Adrenal gland (tissue), 12 donors: ENCODE results near the gene C15orf39. TPM values are rescaled to one million over a fixed set of nuclear protein-coding genes. Genes with fewer than 3 reads are reported as not detected.
"Not testable (repeated sequence)": the region's sequence is repeated elsewhere in the genome, so short reads cannot be mapped to it uniquely, and the experiment has no call there.

Experiments
- DNase-seq, 7 donors: peaks; one replicate each; pipeline ENCODE4 v3.0.0-alpha.2; 2019 to 2020
- H3K27ac ChIP-seq, 5 donors: fragments of 200-600 bp; sonication (generic) in 4 of 5; 1 replicate in 3 of 5; 2 replicates in 2 of 5; pipeline versions ENCODE4 v1.5.1 to v1.8.0; 2016 to 2020; ENCODE audit warnings: mild to moderate bottlenecking in 1 of 5
- H3K27me3 ChIP-seq: fragments of 200-600 bp; 2 replicates; pipeline ENCODE4 v1.8.0; 2021
- H3K36me3 ChIP-seq, 2 donors: fragments of 200-600 bp; replicated peaks in 1 of 2; 1 replicate in 1 of 2; 2 replicates in 1 of 2; pipeline versions ENCODE4 v1.5.1 to v1.8.0; 2018 to 2022
- H3K4me1 ChIP-seq, 2 donors: fragments of 200-600 bp; replicated peaks in 1 of 2; 1 replicate in 1 of 2; 2 replicates in 1 of 2; pipeline versions ENCODE4 v1.5.1 to v1.8.0; 2018 to 2021
- H3K4me3 ChIP-seq, 4 donors: fragments of 200-600 bp; sonication (generic) in 3 of 4; one replicate each; pipeline ENCODE4 v1.5.1; 2016 to 2018
- H3K9me3 ChIP-seq, 3 donors: fragments of 200-600 bp; sonication (generic) in 1 of 3; replicated peaks in 1 of 3; 1 replicate in 2 of 3; 2 replicates in 1 of 3; pipeline versions ENCODE4 v1.5.1 to v1.8.0; 2016 to 2021
- POLR2A ChIP-seq, 2 donors: fragments of 450-650 bp; IDR thresholded peaks; one replicate each; pipeline ENCODE4 v1.6.1; 2017; ENCODE audit warnings: antibody characterized with exemption in 2 of 2, mild to moderate bottlenecking in 2 of 2, moderate library complexity in 1 of 2
- WGBS, 4 donors: extraction: QIAGEN DNeasy Blood & Tissue Kit in 2 of 4; methylation state at CpG; one replicate each; pipeline versions ENCODE4 v1.1.5 to v1.1.7; 2013 to 2017; 5-methylcytosine and 5-hydroxymethylcytosine counted together
- intact Hi-C, 2 donors: fragments of 100-400 bp; cut with DNase I; formaldehyde crosslinking; loops; one replicate each; pipeline versions ENCODE4 v1.14.1 to v1.15.0; 2022 to 2023
- polyA plus RNA-seq, 3 donors: library from polyadenylated mRNA; stranded (reverse); fragments of 200-250 nt in 2 of 3; fragments of 350-450 nt in 1 of 3; fragmentation: Illumina TruSeq in 1 of 3; extraction: RNeasy Lipid Tissue Mini Kit (QIAGEN cat#74804) in 1 of 3; gene quantifications; one replicate each; pipeline ENCODE4 v1.2.3, GENCODE V29; 2013 to 2014
- small RNA-seq, 2 donors: library from RNA; depleted of rRNA; stranded (forward); fragments of <200 nt; gene quantifications; one replicate each; pipeline ENCODE3, GENCODE V24; 2016
- total RNA-seq, 9 donors: library from RNA; depleted of rRNA in 4 of 9; stranded (reverse); fragments of >200 nt in 4 of 9; fragments of 120-200 nt in 1 of 9; fragmentation: NEBNext Ultra II Directional in 1 of 9; extraction: Animal tissue kit (Norgen Biotek cat#: 25700) in 1 of 9; gene quantifications; one replicate each; pipeline versions ENCODE4 v1.1.0 to v1.2.4, GENCODE V29; 2013 to 2023
- TF ChIP-seq, protein P1 (sequence below), 6 experiments: fragments of 450-650 bp in 4 of 6; fragments of 200-600 bp in 2 of 6; sonication (generic) in 1 of 6; IDR thresholded peaks; 1 replicate in 5 of 6; 2 replicates in 1 of 6; pipeline versions ENCODE4 v1.5.1 to v1.8.0; 2016 to 2021; ENCODE audit warnings: antibody characterized with exemption in 6 of 6, mild to moderate bottlenecking in 2 of 6, moderate library complexity in 1 of 6
- donor health status: healthy with polysubstance abuse.
- donor health status: Bipolar disorder and iron deficiency.
- donor health status: DM: yes; HTN: yes; CAD: no.
- donor health status: DM: no; HTN: no; CAD: no.
- donor health status: DM: no; HTN: no; CAD: no.
- donor health status: DM: yes; HTN: yes; CAD: no.

The C15orf39 gene
- total and polyA plus RNA-seq, 12 donors: 5.6 to 50.6 (median 29.8) TPM

DNA sequence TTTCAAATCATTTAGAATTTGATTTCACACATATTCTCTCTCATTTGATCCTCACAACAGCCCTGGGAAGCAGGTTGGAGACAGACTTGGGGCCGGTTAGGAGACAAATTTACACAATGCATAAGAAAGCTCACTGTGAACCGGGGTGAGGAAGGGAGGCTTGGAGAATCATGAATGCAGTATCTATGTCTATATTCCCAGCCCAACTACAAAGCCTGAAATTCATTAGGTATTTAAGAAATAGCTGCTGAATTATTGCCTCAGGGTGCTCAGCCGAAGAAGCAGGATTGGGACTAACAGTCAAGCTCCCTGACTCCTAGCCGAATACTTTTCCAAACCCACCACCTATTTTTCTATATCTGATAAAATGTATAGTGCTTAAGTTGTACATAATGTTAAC, 48.0 kb downstream of the C15orf39 start:
- no peak for DNase-seq
- H3K36me3 ChIP-seq: no peaks in the 10 kb centered on the region
- H3K9me3 ChIP-seq: no peaks in the 10 kb centered on the region
- WGBS, 4 donors: 72 to 83% (median 77%) methylated on average over 4 of the region's 4 CpGs
- H3K4me1 ChIP-seq: no peaks in the 10 kb centered on the region
- TF ChIP-seq, protein P1, sequence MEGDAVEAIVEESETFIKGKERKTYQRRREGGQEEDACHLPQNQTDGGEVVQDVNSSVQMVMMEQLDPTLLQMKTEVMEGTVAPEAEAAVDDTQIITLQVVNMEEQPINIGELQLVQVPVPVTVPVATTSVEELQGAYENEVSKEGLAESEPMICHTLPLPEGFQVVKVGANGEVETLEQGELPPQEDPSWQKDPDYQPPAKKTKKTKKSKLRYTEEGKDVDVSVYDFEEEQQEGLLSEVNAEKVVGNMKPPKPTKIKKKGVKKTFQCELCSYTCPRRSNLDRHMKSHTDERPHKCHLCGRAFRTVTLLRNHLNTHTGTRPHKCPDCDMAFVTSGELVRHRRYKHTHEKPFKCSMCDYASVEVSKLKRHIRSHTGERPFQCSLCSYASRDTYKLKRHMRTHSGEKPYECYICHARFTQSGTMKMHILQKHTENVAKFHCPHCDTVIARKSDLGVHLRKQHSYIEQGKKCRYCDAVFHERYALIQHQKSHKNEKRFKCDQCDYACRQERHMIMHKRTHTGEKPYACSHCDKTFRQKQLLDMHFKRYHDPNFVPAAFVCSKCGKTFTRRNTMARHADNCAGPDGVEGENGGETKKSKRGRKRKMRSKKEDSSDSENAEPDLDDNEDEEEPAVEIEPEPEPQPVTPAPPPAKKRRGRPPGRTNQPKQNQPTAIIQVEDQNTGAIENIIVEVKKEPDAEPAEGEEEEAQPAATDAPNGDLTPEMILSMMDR (IDR thresholded peaks at IDR 0.05): no peak
- TF ChIP-seq POLR2A (IDR thresholded peaks at IDR 0.05): no peak
- intact Hi-C loops: no loop called here
- H3K4me3 ChIP-seq: no peak overlapping the region
- no peak overlapping the region for H3K27ac ChIP-seq
- H3K27me3 ChIP-seq: no peaks in the 10 kb centered on the region

DNA sequence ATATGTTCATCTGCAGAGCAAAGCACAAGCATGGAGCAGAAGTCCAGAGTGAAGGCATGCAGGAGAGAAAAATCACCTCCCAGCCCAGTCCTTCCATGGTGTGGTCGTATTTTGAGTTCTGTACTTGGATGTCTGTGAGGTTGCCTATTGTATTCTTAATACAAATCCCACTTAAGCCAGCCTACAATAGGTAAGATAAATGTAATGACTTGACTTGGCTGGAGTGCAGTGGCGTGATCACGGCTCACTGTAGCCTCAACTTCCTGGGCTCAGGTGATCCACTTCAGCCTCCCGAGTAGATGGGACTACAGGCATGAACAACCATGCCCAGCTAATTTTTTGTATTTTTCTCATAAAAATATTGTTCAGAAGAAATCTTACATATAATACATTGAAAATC, 49.7 kb downstream of the C15orf39 start:
- 80 to 87% (median 83%) methylated on average over 4 of the region's 4 CpGs for WGBS, 4 donors
- H3K27me3 ChIP-seq, H3K4me3 ChIP-seq, H3K27ac ChIP-seq, intact Hi-C loops, H3K4me1 ChIP-seq, DNase-seq, H3K9me3 ChIP-seq, H3K36me3 ChIP-seq: not testable (repeated sequence)

DNA sequence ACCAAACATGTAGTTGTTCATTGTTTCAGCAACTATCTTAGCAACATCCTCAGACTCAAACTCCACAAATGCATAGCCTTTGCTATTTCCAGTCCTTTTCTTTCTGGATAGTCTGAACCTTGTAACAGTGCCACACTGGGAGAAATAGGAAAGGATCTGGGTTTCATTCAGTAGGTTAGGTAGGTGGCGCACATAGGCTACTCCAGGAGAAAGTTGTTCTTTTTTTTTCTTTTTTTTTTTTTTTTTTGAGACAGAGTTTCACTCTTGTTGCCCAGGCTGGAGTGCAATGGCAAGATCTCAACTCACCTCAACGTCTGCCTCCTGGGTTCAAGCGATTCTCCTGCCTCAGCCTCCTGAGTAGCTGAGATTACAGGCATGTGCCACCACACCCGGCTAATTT, 50.6 kb downstream of the C15orf39 start:
- intact Hi-C loops, H3K9me3 ChIP-seq, DNase-seq, H3K36me3 ChIP-seq, H3K4me1 ChIP-seq, H3K27ac ChIP-seq, H3K4me3 ChIP-seq, H3K27me3 ChIP-seq: not testable (repeated sequence)
- 73 to 87% (median 78%) methylated on average over 4 of the region's 4 CpGs for WGBS, 4 donors

DNA sequence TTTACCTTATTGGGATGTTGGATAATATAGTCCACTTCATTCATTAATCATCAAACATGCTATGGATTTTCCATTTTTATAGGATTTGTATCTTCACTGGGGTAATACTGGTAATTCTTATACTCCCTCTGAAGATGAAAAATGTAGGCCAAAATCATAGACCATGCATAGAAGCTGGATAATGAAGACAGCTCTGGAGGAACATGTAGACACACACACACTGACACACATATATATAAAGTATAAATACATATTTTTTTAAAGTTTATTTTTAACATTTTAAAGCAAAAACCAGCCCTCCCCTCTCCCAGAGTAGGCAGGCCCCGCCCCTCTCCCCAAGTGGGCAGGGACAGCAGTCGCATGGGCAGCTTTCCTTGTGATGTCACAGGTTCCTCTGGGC, 56.4 kb downstream of the C15orf39 start, which contains the start of gene GOLGA6C:
Gene GOLGA6C, plus strand, starts transcription at position 301 of the 400 bp plus-strand sequence. CDS start 265 bp downstream, outside the sequence.
- H3K4me1 ChIP-seq, H3K27ac ChIP-seq, H3K4me3 ChIP-seq, H3K27me3 ChIP-seq, intact Hi-C loops, H3K9me3 ChIP-seq, H3K36me3 ChIP-seq, DNase-seq: not testable (repeated sequence)
- WGBS, 4 donors: 100% methylated on average over 1 of the region's 2 CpGs; no CpG with 5 or more reads in 3 of the 4 donors

DNA sequence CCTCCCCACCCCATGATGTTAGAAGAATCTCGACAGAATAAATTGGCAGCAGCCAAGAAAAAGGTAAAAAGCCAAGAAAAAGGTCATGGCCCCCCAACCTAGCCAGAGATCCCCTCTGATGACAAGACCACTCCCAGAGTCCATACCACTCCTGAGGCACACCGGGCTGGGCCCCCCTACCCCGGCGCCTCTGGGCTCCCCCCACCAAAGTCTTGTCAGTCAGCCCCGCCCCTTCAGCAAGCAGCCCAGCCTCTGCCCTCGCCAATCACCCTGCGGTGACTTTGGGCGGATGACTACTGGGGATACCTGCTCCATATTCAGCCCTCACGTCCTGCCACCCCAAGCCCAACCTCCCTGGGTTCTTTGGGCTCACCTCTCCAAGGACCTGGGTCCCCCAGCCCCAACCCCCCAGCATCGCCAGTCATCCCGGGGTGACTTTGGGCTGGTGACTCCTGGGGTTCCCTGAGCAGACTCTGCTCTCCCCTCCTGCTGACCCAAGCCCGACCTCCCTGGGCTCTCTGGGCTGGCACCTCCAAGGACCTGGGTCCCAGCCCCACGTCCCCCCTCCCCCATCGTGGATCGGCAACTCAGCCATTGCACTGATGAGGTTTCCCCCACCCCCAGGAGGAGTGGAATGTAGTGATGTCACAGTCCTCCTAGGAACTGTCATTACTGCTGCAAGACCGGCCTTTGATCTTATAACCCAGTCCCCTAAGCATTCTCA, 57.1 kb downstream of the C15orf39 start:
- WGBS, 4 donors: 78 to 80% (median 79%) methylated on average over 1 to 11 of the region's 16 CpGs; no CpG with 5 or more reads in 1 of the 4 donors
- H3K4me3 ChIP-seq, H3K27ac ChIP-seq, H3K27me3 ChIP-seq, H3K4me1 ChIP-seq, intact Hi-C loops, H3K36me3 ChIP-seq, H3K9me3 ChIP-seq, DNase-seq: not testable (repeated sequence)

DNA sequence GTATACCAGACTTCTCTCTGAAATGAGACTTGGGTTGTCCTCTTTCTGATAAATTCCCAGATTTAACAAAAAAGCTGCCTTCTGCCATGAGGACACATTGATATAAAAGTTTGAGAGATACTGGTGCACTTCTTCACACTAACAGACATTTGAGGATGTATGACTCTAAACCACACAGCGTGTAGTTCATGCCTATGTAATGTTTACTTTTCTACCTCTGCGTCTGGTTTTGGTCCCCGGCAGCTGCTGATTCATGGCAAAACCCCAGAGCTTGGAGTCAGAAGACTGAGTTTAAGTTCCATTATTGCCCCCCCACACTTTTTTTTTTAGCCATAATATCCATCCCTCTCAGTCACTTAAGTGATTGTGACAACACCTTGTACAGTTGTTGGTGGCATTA, 58.2 kb downstream of the C15orf39 start:
- H3K27ac ChIP-seq, H3K4me1 ChIP-seq, H3K36me3 ChIP-seq, intact Hi-C loops, H3K27me3 ChIP-seq, H3K9me3 ChIP-seq, H3K4me3 ChIP-seq, DNase-seq: not testable (repeated sequence)
- WGBS, 4 donors: no CpG with 5 or more reads among the region's 3 CpGs

Small RNA genes within 50 kb of the gene (small RNA-seq; reads per million reads assigned to genes)
- 0 reads per million in 2 donors for gene AC068338.1

Other genes with a start within 250 kb of the C15orf39 start
- 10 to 100 TPM; 17.4 to 46.2 (median 26.4) TPM for gene RPP25, start 245.1 kb upstream of the C15orf39 start, total RNA-seq
- gene RPP25, start 245.1 kb upstream of the C15orf39 start, polyA plus RNA-seq: 10 to 100 TPM; 12.1 to 18.4 (median 15.5) TPM
- gene SCAMP5, start 206.3 kb upstream of the C15orf39 start, total RNA-seq: 10 to 100 TPM; 12.8 to 47.2 (median 28.7) TPM
- 10 to 100 TPM; 10.2 to 22.0 (median 19.7) TPM for gene SCAMP5, start 206.3 kb upstream of the C15orf39 start, polyA plus RNA-seq
- gene PPCDC, start 178.3 kb upstream of the C15orf39 start, total RNA-seq: 10 to 100 TPM; 19.0 to 36.4 (median 24.6) TPM
- gene PPCDC, start 178.3 kb upstream of the C15orf39 start, polyA plus RNA-seq: 10 to 100 TPM; 17.4 to 35.2 (median 31.8) TPM
- gene GOLGA6C, start 56.5 kb downstream of the C15orf39 start, total RNA-seq: not detected
- not detected for gene GOLGA6C, start 56.5 kb downstream of the C15orf39 start, polyA plus RNA-seq
- under 1 TPM in 2 of 9 donors, not detected in 7; 0.08 to 0.22 TPM for gene GOLGA6D, start 81.0 kb downstream of the C15orf39 start, total RNA-seq
- gene GOLGA6D, start 81.0 kb downstream of the C15orf39 start, polyA plus RNA-seq: under 1 TPM in 1 of 3 donors, not detected in 2; 0.15 TPM
- 100 to 1,000 TPM in 6 of 9 donors, 10 to 100 TPM in 3; 91.1 to 153 (median 110) TPM for gene COMMD4, start 134.2 kb downstream of the C15orf39 start, total RNA-seq
- gene COMMD4, start 134.2 kb downstream of the C15orf39 start, polyA plus RNA-seq: 100 to 1,000 TPM in 2 of 3 donors, 10 to 100 TPM in 1; 35.9 to 254 (median 210) TPM
- 100 to 1,000 TPM in 2 of 9 donors, 10 to 100 TPM in 7; 11.7 to 123 (median 56.8) TPM for gene NEIL1, start 145.2 kb downstream of the C15orf39 start, total RNA-seq
- 100 to 1,000 TPM in 2 of 3 donors, 1 to 10 TPM in 1; 6.3 to 208 (median 142) TPM for gene NEIL1, start 145.2 kb downstream of the C15orf39 start, polyA plus RNA-seq
- gene MAN2C1, start 166.7 kb downstream of the C15orf39 start, total RNA-seq: 100 to 1,000 TPM; 107 to 353 (median 216) TPM
- 1,000 to 10,000 TPM in 1 of 3 donors, 100 to 1,000 TPM in 1, 10 to 100 TPM in 1; 46.8 to 1,091 (median 874) TPM for gene MAN2C1, start 166.7 kb downstream of the C15orf39 start, polyA plus RNA-seq
- gene SIN3A, start 249.8 kb downstream of the C15orf39 start, total RNA-seq: 10 to 100 TPM; 26.1 to 72.7 (median 33.2) TPM
- 10 to 100 TPM; 11.1 to 22.3 (median 12.8) TPM for gene SIN3A, start 249.8 kb downstream of the C15orf39 start, polyA plus RNA-seq